Stimulated activated naive CD4-positive, alpha-beta T cell (primary cell): Measurements from ENCODE around the gene BCORL1.
A peak's percentile ranks its signal among the peaks of the same experiment; 100 is the strongest.

ENCODE experiments used
- DNase-seq, 6 experiments: peaks; one replicate each; lab custom pipeline; 2025; lab: John Stamatoyannopoulos, UW

BCORL1 gene

GRCh38 chrX:130066975-130067615 lies 84.7 kb downstream of the BCORL1 start:
- no peak for DNase-seq

- no peak for DNase-seq
Measured at GRCh38 chrX:130071611-130072344, 89.3 kb downstream of the BCORL1 start.

GRCh38 chrX:130072345-130072740 lies 89.9 kb downstream of the BCORL1 start:
- no peak for DNase-seq

GRCh38 chrX:130075777-130076176 lies 93.3 kb downstream of the BCORL1 start:
- DNase-seq = no peak

GRCh38 chrX:130079824-130080406 lies 97.5 kb downstream of the BCORL1 start:
- DNase-seq = peak; percentile 7 to 70 (median 42)

GRCh38 chrX:130080791-130081367 lies 98.4 kb downstream of the BCORL1 start:
- DNase-seq = no peak

- DNase-seq = no peak
Measured at GRCh38 chrX:130081421-130082045, 99.1 kb downstream of the BCORL1 start.

- DNase-seq = peak; percentile 35 to 76 (median 62)
Measured at GRCh38 chrX:130082244-130083106, 100.0 kb downstream of the BCORL1 start.

GRCh38 chrX:130083107-130083490 lies 100.7 kb downstream of the BCORL1 start:
- DNase-seq = no peak

- peak in 1 of 6 experiments; percentile 14 for DNase-seq
Measured at GRCh38 chrX:130083656-130084382, 101.4 kb downstream of the BCORL1 start.

GRCh38 chrX:130084631-130085237 lies 102.3 kb downstream of the BCORL1 start:
- peak in 1 of 6 experiments; percentile 7 for DNase-seq

GRCh38 chrX:130085551-130086446 lies 103.4 kb downstream of the BCORL1 start:
- no peak for DNase-seq

- peak; percentile 22 to 78 (median 60) for DNase-seq
Measured at GRCh38 chrX:130086447-130087206, 104.2 kb downstream of the BCORL1 start.

GRCh38 chrX:130090364-130090763 lies 107.9 kb downstream of the BCORL1 start:
- peak in 1 of 6 experiments; percentile 2 for DNase-seq

- DNase-seq = peak; percentile 55 to 89 (median 79)
Measured at GRCh38 chrX:130091980-130092522, 109.6 kb downstream of the BCORL1 start.

- no peak for DNase-seq
Measured at GRCh38 chrX:130093271-130093670, 110.8 kb downstream of the BCORL1 start.

GRCh38 chrX:130094696-130095095 lies 112.3 kb downstream of the BCORL1 start:
- no peak for DNase-seq
